ENCODE measurements around the gene NLRP1.

NLRP1 gene

GRCh38 chr17:5596421-5596820 is 12.1 kb upstream of the NLRP1 start:
- Histone ChIP-seq H3K9me3 (replicated peaks in 1 of 11) (no peaks in the 10 kb centered on the region), H3K9ac (no peak overlapping the region), H3K27ac (no peak overlapping the region), H3K4me1 (peaks cover 0 to 7% (median 0%) of the 10 kb centered on the region in 10 experiments; a peak in 1 of 20 replicates), H3K4me2 (no peak overlapping the region), H3K4me3 (no peak overlapping the region), H3K36me3 (no peaks in the 10 kb centered on the region), H3K27me3 (no peaks in the 10 kb centered on the region; a peak in 1 of 22 replicates), H4K20me1 (peaks cover 0 to 8% (median 0%) of the 10 kb centered on the region in 11 experiments; a peak in 4 of 22 replicates)
- TF ChIP-seq Cebpa-rat (IDR thresholded peaks at IDR 0.05): no peak

- Histone ChIP-seq H3K9ac (no peak overlapping the region), H3K27me3 (no peaks in the 10 kb centered on the region; a peak in 1 of 22 replicates), H3K27ac (no peak overlapping the region), H3K4me2 (peak overlapping the region in 1 of 11 experiments; percentile 4; a peak in 1 of 22 replicates), H3K4me1 (peaks cover 0 to 7% (median 0%) of the 10 kb centered on the region in 10 experiments; a peak in 1 of 20 replicates), H3K36me3 (no peaks in the 10 kb centered on the region), H4K20me1 (peaks cover 0 to 8% (median 0%) of the 10 kb centered on the region in 11 experiments; a peak in 4 of 22 replicates), H3K9me3 (replicated peaks in 1 of 11) (no peaks in the 10 kb centered on the region), H3K4me3 (no peak overlapping the region)
- no peak for TF ChIP-seq Cebpa-rat (IDR thresholded peaks at IDR 0.05)
Measured at GRCh38 chr17:5595831-5596230, 11.5 kb upstream of the NLRP1 start.

- Histone ChIP-seq H3K36me3 (no peaks in the 10 kb centered on the region), H3K9ac (no peak overlapping the region), H3K9me3 (replicated peaks in 1 of 11) (no peaks in the 10 kb centered on the region), H3K27ac (no peak overlapping the region), H3K4me2 (no peak overlapping the region), H3K4me3 (no peak overlapping the region), H4K20me1 (peaks cover 0 to 8% (median 0%) of the 10 kb centered on the region in 11 experiments; a peak in 4 of 22 replicates), H3K27me3 (peaks cover 0 to 6% (median 0%) of the 10 kb centered on the region in 11 experiments; a peak in 1 of 22 replicates), H3K4me1 (peaks cover 0 to 7% (median 0%) of the 10 kb centered on the region in 10 experiments; a peak in 2 of 20 replicates)
- no peak for TF ChIP-seq Cebpa-rat (IDR thresholded peaks at IDR 0.05)
Measured at GRCh38 chr17:5592382-5592781, 8.1 kb upstream of the NLRP1 start.

GRCh38 chr17:5591966-5592365 is 7.7 kb upstream of the NLRP1 start:
- no peak overlapping the region for H3K4me3 ChIP-seq
- H3K9ac ChIP-seq: no peak overlapping the region
- H3K9me3 ChIP-seq (replicated peaks in 1 of 11): no peaks in the 10 kb centered on the region
- H3K4me1 ChIP-seq: peaks cover 2 to 11% (median 4%) of the 10 kb centered on the region in 10 experiments; a peak in 16 of 20 replicates
- no peak overlapping the region for H3K27ac ChIP-seq
- peaks cover 0 to 6% (median 0%) of the 10 kb centered on the region in 11 experiments; a peak in 1 of 22 replicates for H3K27me3 ChIP-seq
- H3K4me2 ChIP-seq: no peak overlapping the region
- TF ChIP-seq Cebpa-rat (IDR thresholded peaks at IDR 0.05): no peak
- H3K36me3 ChIP-seq: no peaks in the 10 kb centered on the region
- H4K20me1 ChIP-seq: peaks cover 0 to 8% (median 0%) of the 10 kb centered on the region in 11 experiments; a peak in 4 of 22 replicates

GRCh38 chr17:5588584-5588983 is 4.3 kb upstream of the NLRP1 start:
- no peak for TF ChIP-seq Cebpa-rat (IDR thresholded peaks at IDR 0.05)
- no peak overlapping the region for H3K9ac ChIP-seq
- no peak overlapping the region for H3K27ac ChIP-seq
- no peaks in the 10 kb centered on the region for H3K36me3 ChIP-seq
- no peaks in the 10 kb centered on the region for H3K9me3 ChIP-seq (replicated peaks in 1 of 11)
- H3K27me3 ChIP-seq: peaks cover 0 to 6% (median 0%) of the 10 kb centered on the region in 11 experiments; a peak in 1 of 22 replicates
- H3K4me3 ChIP-seq: no peak overlapping the region
- no peak overlapping the region for H3K4me2 ChIP-seq
- H3K4me1 ChIP-seq: peaks cover 29 to 36% (median 30%) of the 10 kb centered on the region in 10 experiments
- peaks cover 0 to 10% (median under 1%) of the 10 kb centered on the region in 11 experiments; a peak in 9 of 22 replicates for H4K20me1 ChIP-seq

GRCh38 chr17:5587438-5588032 is 3.2 kb upstream of the NLRP1 start:
- Histone ChIP-seq H4K20me1 (peaks cover 0 to 17% (median 6%) of the 10 kb centered on the region in 11 experiments; a peak in 9 of 22 replicates), H3K27me3 (peaks cover 0 to 6% (median 0%) of the 10 kb centered on the region in 11 experiments; a peak in 1 of 22 replicates), H3K27ac (no peak overlapping the region), H3K9ac (no peak overlapping the region), H3K36me3 (peaks cover 0 to 7% (median under 1%) of the 10 kb centered on the region in 11 experiments; a peak in 7 of 22 replicates), H3K9me3 (replicated peaks in 1 of 11) (no peaks in the 10 kb centered on the region), H3K4me2 (peak overlapping the region in 5 of 11 experiments; percentile 0 to 100 (median 98); a peak in 4 of 22 replicates), H3K4me3 (no peak overlapping the region), H3K4me1 (peaks cover 39 to 46% (median 41%) of the 10 kb centered on the region in 10 experiments)
- TF ChIP-seq Cebpa-rat (IDR thresholded peaks at IDR 0.05): no peak

- TF ChIP-seq Cebpa-rat (IDR thresholded peaks at IDR 0.05): no peak
- Histone ChIP-seq H3K9me3 (replicated peaks in 1 of 11) (no peaks in the 10 kb centered on the region), H3K27ac (peak overlapping the region in 10 of 11 experiments; percentile 83 to 95 (median 92); a peak in 18 of 22 replicates), H3K36me3 (peaks cover 10 to 23% (median 15%) of the 10 kb centered on the region in 11 experiments; a peak in 21 of 22 replicates), H3K4me3 (no peak overlapping the region; a peak in 1 of 20 replicates), H3K27me3 (peaks cover 0 to 6% (median 0%) of the 10 kb centered on the region in 11 experiments; a peak in 1 of 22 replicates), H3K9ac (peak overlapping the region; percentile 21 to 93 (median 88); a peak in 17 of 22 replicates), H3K4me1 (peaks cover 54 to 62% (median 56%) of the 10 kb centered on the region in 10 experiments), H3K4me2 (peak overlapping the region; percentile 95 to 100 (median 99)), H4K20me1 (peaks cover 0 to 21% (median 6%) of the 10 kb centered on the region in 11 experiments; a peak in 9 of 22 replicates)
Measured at GRCh38 chr17:5585836-5586521, 1.7 kb upstream of the NLRP1 start.

- Histone ChIP-seq H3K4me1 (peaks cover 58 to 68% (median 62%) of the 10 kb centered on the region in 10 experiments), H3K4me2 (peak overlapping the region; percentile 95 to 100 (median 99)), H3K27ac (peak overlapping the region in 10 of 11 experiments; percentile 83 to 95 (median 92); a peak in 21 of 22 replicates), H3K9me3 (replicated peaks in 1 of 11) (no peaks in the 10 kb centered on the region), H3K9ac (peak overlapping the region in 10 of 11 experiments; percentile 30 to 93 (median 90); a peak in 17 of 22 replicates), H3K27me3 (peaks cover 0 to 6% (median 0%) of the 10 kb centered on the region in 11 experiments; a peak in 1 of 22 replicates), H3K36me3 (peaks cover 10 to 26% (median 18%) of the 10 kb centered on the region in 11 experiments; a peak in 21 of 22 replicates), H4K20me1 (peaks cover 0 to 21% (median 6%) of the 10 kb centered on the region in 11 experiments; a peak in 9 of 22 replicates), H3K4me3 (peak overlapping the region in 4 of 10 experiments; percentile 83 to 96 (median 89); a peak in 4 of 20 replicates)
- no peak for TF ChIP-seq Cebpa-rat (IDR thresholded peaks at IDR 0.05)
Measured at GRCh38 chr17:5585287-5585794, 1.0 kb upstream of the NLRP1 start.
